K562 (cell line): ENCODE results near the gene DGKZ. TPM values are rescaled to one million over a fixed set of nuclear protein-coding genes. Genes with fewer than 3 reads are reported as not detected.

Experiments
- CTCF ChIP-seq, 3 experiments: IDR thresholded peaks in 2 of 3; conservative IDR thresholded peaks in 1 of 3; 2 replicates each; pipeline ENCODE4 v1.5.1; 2011 to 2012; ENCODE audit warnings: low read length in 3 of 3, mild to moderate bottlenecking in 3 of 3, control low read depth in 2 of 3, improper control_type of control experiment in 1 of 3, inconsistent platforms in 1 of 3, low read depth in 1 of 3, mixed read lengths in 1 of 3, moderate library complexity in 1 of 3; ENCODE audit not compliant: insufficient read depth in 2 of 3
- E2F3 ChIP-seq: fragments of 250-450 bp; sonication (Bioruptor Pico); IDR thresholded peaks from 2 replicates; pipeline ENCODE4 v1.4.0; 2020; ENCODE audit warnings: mild to moderate bottlenecking
- FOXO4 ChIP-seq: fragments of 450-650 bp; formaldehyde crosslinking; IDR thresholded peaks from 2 replicates; pipeline ENCODE4 v1.4.0; 2020; ENCODE audit warnings: mild to moderate bottlenecking, moderate library complexity
- KLF1 ChIP-seq: fragments of 450-650 bp; IDR thresholded peaks from 2 replicates; pipeline ENCODE4 v1.6.1; 2016; ENCODE audit warnings: missing genetic modification characterization, missing compliant biosample characterization
- SRSF1 ChIP-seq: fragments of 200-400 bp; formaldehyde crosslinking; IDR thresholded peaks from 2 replicates; pipeline ENCODE4 v1.6.1; 2017; ENCODE audit warnings: mild to moderate bottlenecking, low read depth, low read length, moderate library complexity
- SRSF9 ChIP-seq: fragments of 200-400 bp; formaldehyde crosslinking; IDR thresholded peaks from 2 replicates; pipeline ENCODE4 v1.6.1; 2017; ENCODE audit warnings: low read depth, low read length, borderline replicate concordance
- TRIM24 ChIP-seq, 2 experiments: fragments of 450-650 bp; IDR thresholded peaks; 2 replicates each; pipeline ENCODE4 v1.6.1; 2016
- ZNF274 ChIP-seq: IDR thresholded peaks from 2 replicates; pipeline ENCODE4 v1.6.1; 2011; ENCODE audit warnings: low read depth, mild to moderate bottlenecking, low read length, moderate library complexity, borderline replicate concordance
- ZNF707 ChIP-seq: fragments of 250-450 bp; sonication (Bioruptor Pico); conservative IDR thresholded peaks from 2 replicates; pipeline ENCODE4 v1.8.0; 2022; ENCODE audit warnings: inconsistent platforms, mild to moderate bottlenecking, moderate library complexity
- polyA plus RNA-seq, 8 experiments: library from polyadenylated mRNA; depleted of rRNA in 4 of 8; stranded (reverse) in 5 of 8; unstranded in 3 of 8; fragments of >200 nt; fragmentation: Nextera tagmentation in 2 of 8; fragmentation: Illumina TruSeq in 1 of 8; extraction: Ambion mirVana in 2 of 8; extraction: Trizol in 1 of 8; gene quantifications; 2 replicates each; pipeline versions ENCODE4 v1.2.1 to v1.2.3, GENCODE V29; 2011 to 2014; ENCODE audit warnings: inconsistent platforms in 1 of 8, missing spikeins in 1 of 8
- total RNA-seq, 7 experiments: library from RNA; depleted of rRNA in 6 of 7; stranded (reverse); fragments of >200 nt in 6 of 7; fragmentation: Illumina TruSeq in 2 of 7; extraction: Trizol in 2 of 7; gene quantifications; 2 replicates each; pipeline versions ENCODE4 v1.2.1 to v1.2.3, GENCODE V29; 2011 to 2021; ENCODE audit warnings: low replicate concordance in 1 of 7
- TF ChIP-seq, protein P1 (sequence below), 2 experiments: fragments of 450-650 bp in 1 of 2; sonication (generic) in 1 of 2; formaldehyde crosslinking in 1 of 2; IDR thresholded peaks; 2 replicates each; pipeline versions ENCODE4 v1.7.1 to v1.9.0; 2016 to 2022; ENCODE audit warnings: inconsistent platforms in 1 of 2, mild to moderate bottlenecking in 1 of 2, missing genetic modification reagents in 1 of 2

DGKZ gene
- total and polyA plus RNA-seq, 9 of the 15 experiments (the other 6 are each of a cell fraction or from before 2014, with no cell fraction given), result 0.51 to 100 (median 44.2) TPM

DNA sequence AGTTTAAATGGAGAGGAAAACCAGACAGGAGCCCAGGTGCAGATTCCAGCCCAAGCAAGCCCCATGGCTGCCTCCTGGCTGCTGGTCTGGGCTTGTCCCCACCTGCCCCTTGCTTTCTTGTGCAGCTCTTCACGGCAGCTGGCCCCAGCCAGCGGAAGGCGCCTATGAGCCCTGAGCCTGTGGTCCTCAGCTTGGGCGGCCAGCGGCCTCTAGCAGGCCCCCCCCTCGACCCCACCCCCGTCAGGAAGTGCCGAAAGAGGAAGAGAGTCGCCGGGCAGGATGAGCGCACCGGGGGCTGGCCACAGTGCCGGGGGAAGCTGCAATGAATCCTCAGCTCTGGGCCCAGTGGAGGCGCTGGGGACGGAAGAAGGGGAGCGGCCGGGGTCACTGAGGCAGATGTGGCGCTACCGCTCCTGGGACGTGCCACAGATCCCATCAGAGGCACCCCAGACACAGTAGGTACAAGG is 2.1 kb upstream of the DGKZ start (continued):
- TF ChIP-seq SRSF9, result no peak
- TF ChIP-seq, protein P1, sequence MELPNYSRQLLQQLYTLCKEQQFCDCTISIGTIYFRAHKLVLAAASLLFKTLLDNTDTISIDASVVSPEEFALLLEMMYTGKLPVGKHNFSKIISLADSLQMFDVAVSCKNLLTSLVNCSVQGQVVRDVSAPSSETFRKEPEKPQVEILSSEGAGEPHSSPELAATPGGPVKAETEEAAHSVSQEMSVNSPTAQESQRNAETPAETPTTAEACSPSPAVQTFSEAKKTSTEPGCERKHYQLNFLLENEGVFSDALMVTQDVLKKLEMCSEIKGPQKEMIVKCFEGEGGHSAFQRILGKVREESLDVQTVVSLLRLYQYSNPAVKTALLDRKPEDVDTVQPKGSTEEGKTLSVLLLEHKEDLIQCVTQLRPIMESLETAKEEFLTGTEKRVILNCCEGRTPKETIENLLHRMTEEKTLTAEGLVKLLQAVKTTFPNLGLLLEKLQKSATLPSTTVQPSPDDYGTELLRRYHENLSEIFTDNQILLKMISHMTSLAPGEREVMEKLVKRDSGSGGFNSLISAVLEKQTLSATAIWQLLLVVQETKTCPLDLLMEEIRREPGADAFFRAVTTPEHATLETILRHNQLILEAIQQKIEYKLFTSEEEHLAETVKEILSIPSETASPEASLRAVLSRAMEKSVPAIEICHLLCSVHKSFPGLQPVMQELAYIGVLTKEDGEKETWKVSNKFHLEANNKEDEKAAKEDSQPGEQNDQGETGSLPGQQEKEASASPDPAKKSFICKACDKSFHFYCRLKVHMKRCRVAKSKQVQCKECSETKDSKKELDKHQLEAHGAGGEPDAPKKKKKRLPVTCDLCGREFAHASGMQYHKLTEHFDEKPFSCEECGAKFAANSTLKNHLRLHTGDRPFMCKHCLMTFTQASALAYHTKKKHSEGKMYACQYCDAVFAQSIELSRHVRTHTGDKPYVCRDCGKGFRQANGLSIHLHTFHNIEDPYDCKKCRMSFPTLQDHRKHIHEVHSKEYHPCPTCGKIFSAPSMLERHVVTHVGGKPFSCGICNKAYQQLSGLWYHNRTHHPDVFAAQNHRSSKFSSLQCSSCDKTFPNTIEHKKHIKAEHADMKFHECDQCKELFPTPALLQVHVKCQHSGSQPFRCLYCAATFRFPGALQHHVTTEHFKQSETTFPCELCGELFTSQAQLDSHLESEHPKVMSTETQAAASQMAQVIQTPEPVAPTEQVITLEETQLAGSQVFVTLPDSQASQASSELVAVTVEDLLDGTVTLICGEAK (IDR thresholded peaks at IDR 0.05), result peak; percentile 28; the same call in 1 of the 2 replicates
- TF ChIP-seq, protein P1 (CRISPR knock-in tag; IDR thresholded peaks at IDR 0.05), result no peak
- no peak for TF ChIP-seq ZNF707
- no peak for TF ChIP-seq SRSF1
- peak in 2 of 3 experiments; percentile 23 to 45; a peak in 2 of 6 replicates for TF ChIP-seq CTCF (IDR thresholded peaks at IDR 0.05 in 2 of 3, conservative IDR thresholded peaks at IDR 0.05 in 1 of 3; ENCODE audit: insufficient read depth in 2 of 3, low read depth in 1 of 3, low read length in 3 of 3)
- no peak for TF ChIP-seq TRIM24 (IDR thresholded peaks at IDR 0.05)
- TF ChIP-seq E2F3 (CRISPR knock-in tag), result no peak
- TF ChIP-seq FOXO4 (CRISPR knock-in tag), result no peak
- TF ChIP-seq ZNF274, result no peak
- no peak for TF ChIP-seq KLF1
